ENCODE measurements around the gene WNT2. TPM values are rescaled to one million over a fixed set of nuclear protein-coding genes. Genes with fewer than 3 reads are reported as not detected.

WNT2 gene
- total RNA-seq (2022; extraction: Qiagen RNA extraction) = not detected in 5 replicates

DNA sequence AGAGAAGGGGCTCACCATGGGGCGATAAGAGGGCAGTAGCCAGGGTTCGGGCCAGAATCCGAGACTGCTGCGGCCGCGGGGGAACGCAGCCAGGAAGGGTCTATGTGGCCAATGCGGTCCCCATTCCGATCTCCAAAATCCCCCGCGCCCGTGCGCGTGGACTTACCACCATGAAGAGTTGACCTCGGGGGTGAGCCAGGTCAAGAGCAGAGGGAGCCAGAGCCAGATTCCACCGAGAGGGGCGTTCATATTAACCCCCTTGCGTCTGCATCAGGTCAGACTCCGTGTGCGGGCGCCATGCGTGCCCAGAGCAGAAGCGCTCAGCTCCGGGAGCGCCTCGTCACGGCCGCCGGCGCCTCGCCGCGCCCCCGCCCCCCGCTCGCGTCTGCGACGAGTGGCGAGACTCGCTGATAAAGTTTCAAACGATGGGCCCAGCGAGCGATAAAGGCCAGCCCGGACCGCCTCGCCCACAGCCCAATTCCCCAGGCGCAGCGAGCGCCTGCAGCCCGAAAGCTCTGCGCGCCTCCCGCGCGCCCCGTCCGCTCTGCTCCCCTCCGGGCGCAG lies at the start of gene WNT2:
WNT2 (minus strand) TSS at position 318 of the 564 bp plus-strand sequence; CDS start at position 249, 69 bp downstream.

Other genes with a start within 250 kb of the WNT2 start
- not detected in 5 replicates for gene ASZ1, start 104.4 kb upstream of the WNT2 start, total RNA-seq (2022; extraction: Qiagen RNA extraction)
- gene CFTR, start 157.0 kb upstream of the WNT2 start, total RNA-seq (2022; extraction: Qiagen RNA extraction) = not detected in 5 replicates

Data from A549 treated with Mapracorat at 1 μM for 4 hours (cell line).